Karpas-422 (cell line): ENCODE results near the gene ITPRIPL2. TPM values are rescaled to one million over a fixed set of nuclear protein-coding genes. Genes with fewer than 3 reads are reported as not detected.

Experiments used
- DNase-seq: peaks from one replicate; pipeline ENCODE4 v3.0.0-alpha.2; 2015
- H2AFZ ChIP-seq: fragments of 200-600 bp; sonication (generic); 2 replicates; pipeline ENCODE4 v1.6.1; 2014; ENCODE audit warnings: antibody characterized with exemption, low read length, mixed read lengths
- H3K27ac ChIP-seq: fragments of 200-600 bp; sonication (generic); 2 replicates; pipeline ENCODE4 v1.5.1; 2014; ENCODE audit warnings: mild to moderate bottlenecking, low read length, moderate library complexity
- H3K27me3 ChIP-seq: fragments of 200-600 bp; sonication (generic); 2 replicates; pipeline ENCODE4 v1.6.1; 2014; ENCODE audit warnings: low read length, mixed read lengths
- H3K36me3 ChIP-seq: fragments of 200-600 bp; sonication (generic); 2 replicates; pipeline ENCODE4 v1.6.1; 2014; ENCODE audit warnings: low read length, mixed read lengths; ENCODE audit not compliant: insufficient read depth
- H3K4me1 ChIP-seq: fragments of 200-600 bp; sonication (generic); 2 replicates; pipeline ENCODE4 v1.6.1; 2014; ENCODE audit warnings: mild to moderate bottlenecking, low read length, mixed read lengths
- H3K4me2 ChIP-seq: fragments of 200-600 bp; sonication (generic); 2 replicates; pipeline ENCODE4 v1.6.1; 2014; ENCODE audit warnings: low read length, low read depth, mild to moderate bottlenecking; ENCODE audit not compliant: poor library complexity, severe bottlenecking
- H3K4me3 ChIP-seq: fragments of 200-600 bp; sonication (generic); 2 replicates; pipeline ENCODE4 v1.5.1; 2014; ENCODE audit warnings: mild to moderate bottlenecking, antibody characterized with exemption, low read length, mixed read lengths
- H3K79me2 ChIP-seq: fragments of 200-600 bp; sonication (generic); 2 replicates; pipeline ENCODE4 v1.6.1; 2014; ENCODE audit warnings: mild to moderate bottlenecking, low read length, mixed read lengths
- H3K9ac ChIP-seq: fragments of 200-600 bp; sonication (generic); 2 replicates; pipeline ENCODE4 v1.6.0; 2014; ENCODE audit warnings: low read length
- H3K9me2 ChIP-seq: fragments of 200-600 bp; sonication (generic), shearing (Covaris generic); replicated peaks from 2 replicates; pipeline ENCODE4 v1.6.0; 2014; ENCODE audit warnings: mild to moderate bottlenecking, low read length, moderate library complexity; ENCODE audit not compliant: insufficient read depth
- H3K9me3 ChIP-seq: fragments of 300-700, 200-600 bp; sonication (generic); 2 replicates; pipeline ENCODE4 v1.6.1; 2014; ENCODE audit warnings: low read length, mixed read lengths
- H4K20me1 ChIP-seq: fragments of 200-600 bp; sonication (generic); 2 replicates; pipeline ENCODE4 v1.6.1; 2014; ENCODE audit warnings: mild to moderate bottlenecking, antibody characterized with exemption, low read length, low read depth; ENCODE audit not compliant: insufficient read depth
- total RNA-seq: library from RNA; depleted of rRNA; stranded (reverse); fragments of >200 nt; shearing (Covaris generic); gene quantifications from 2 replicates; pipeline ENCODE4 v1.2.3, GENCODE V29; 2014; ENCODE audit warnings: low replicate concordance

Gene ITPRIPL2
- total RNA-seq, 1 experiment from 2014 or later: not detected

DNA sequence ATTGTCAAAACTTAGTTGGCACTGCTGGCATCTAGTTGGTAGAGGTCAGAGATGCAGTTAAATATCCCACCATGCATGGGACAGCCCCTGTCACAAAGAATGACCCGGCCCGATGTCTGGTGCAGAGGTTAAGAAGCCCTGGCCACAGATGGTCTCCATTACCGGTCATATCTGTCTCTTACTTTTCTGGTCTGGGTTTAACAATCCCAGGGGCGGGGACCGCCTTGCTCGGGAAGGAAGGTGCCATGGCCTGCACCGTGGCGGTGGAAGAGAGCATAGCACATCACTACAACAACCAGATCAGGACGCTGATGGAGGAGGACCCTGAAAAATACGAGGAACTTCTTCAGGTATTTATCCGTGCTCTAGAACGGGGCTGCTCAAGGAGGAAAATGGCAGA is 38.3 kb upstream of the ITPRIPL2 start:
- no peak overlapping the region for H3K4me2 ChIP-seq

GRCh38 chr16:19077879-19078278 is 35.9 kb upstream of the ITPRIPL2 start:
- H3K9ac ChIP-seq: no peak overlapping the region
- H3K9me2 ChIP-seq: no peaks in the 10 kb centered on the region
- no peaks in the 10 kb centered on the region for H3K36me3 ChIP-seq
- no peaks in the 10 kb centered on the region for H3K79me2 ChIP-seq
- no peaks in the 10 kb centered on the region for H3K27me3 ChIP-seq
- H3K9me3 ChIP-seq: no peaks in the 10 kb centered on the region
- H3K4me3 ChIP-seq: no peak overlapping the region
- no peak overlapping the region for H2AFZ ChIP-seq
- no peak overlapping the region for H3K4me2 ChIP-seq
- no peaks in the 10 kb centered on the region for H4K20me1 ChIP-seq
- H3K4me1 ChIP-seq: no peaks in the 10 kb centered on the region
- H3K27ac ChIP-seq: no peak overlapping the region
- no peak for DNase-seq

More for the DNA sequence above, 38.3 kb upstream of the ITPRIPL2 start:
- Histone ChIP-seq H3K9ac (no peak overlapping the region), H2AFZ (no peak overlapping the region), H3K27ac (no peak overlapping the region), H3K4me1 (no peaks in the 10 kb centered on the region), H3K79me2 (no peaks in the 10 kb centered on the region), H3K27me3 (no peaks in the 10 kb centered on the region), H3K4me3 (no peak overlapping the region), H3K9me3 (no peaks in the 10 kb centered on the region), H3K9me2 (no peaks in the 10 kb centered on the region), H4K20me1 (no peaks in the 10 kb centered on the region), H3K36me3 (no peaks in the 10 kb centered on the region)
- DNase-seq: no peak

GRCh38 chr16:19083670-19084069 is 30.1 kb upstream of the ITPRIPL2 start:
- Histone ChIP-seq H3K9me3 (no peaks in the 10 kb centered on the region), H2AFZ (no peak overlapping the region), H3K4me3 (no peak overlapping the region), H3K9me2 (no peaks in the 10 kb centered on the region), H3K4me2 (no peak overlapping the region), H3K4me1 (peaks cover 3% of the 10 kb centered on the region; the same call in 1 of the 2 replicates), H3K27ac (no peak overlapping the region), H3K36me3 (no peaks in the 10 kb centered on the region), H3K9ac (no peak overlapping the region), H4K20me1 (no peaks in the 10 kb centered on the region), H3K79me2 (no peaks in the 10 kb centered on the region), H3K27me3 (no peaks in the 10 kb centered on the region)
- peak; percentile 14 for DNase-seq

GRCh38 chr16:19084139-19084538 is 29.6 kb upstream of the ITPRIPL2 start:
- Histone ChIP-seq H3K4me1 (peaks cover 3% of the 10 kb centered on the region; the same call in 1 of the 2 replicates), H3K9me2 (no peaks in the 10 kb centered on the region), H3K36me3 (no peaks in the 10 kb centered on the region), H2AFZ (no peak overlapping the region), H3K79me2 (no peaks in the 10 kb centered on the region), H3K27me3 (no peaks in the 10 kb centered on the region), H3K27ac (no peak overlapping the region), H3K9ac (no peak overlapping the region), H4K20me1 (no peaks in the 10 kb centered on the region), H3K4me2 (no peak overlapping the region), H3K9me3 (no peaks in the 10 kb centered on the region), H3K4me3 (no peak overlapping the region)
- peak; percentile 31 for DNase-seq

DNA sequence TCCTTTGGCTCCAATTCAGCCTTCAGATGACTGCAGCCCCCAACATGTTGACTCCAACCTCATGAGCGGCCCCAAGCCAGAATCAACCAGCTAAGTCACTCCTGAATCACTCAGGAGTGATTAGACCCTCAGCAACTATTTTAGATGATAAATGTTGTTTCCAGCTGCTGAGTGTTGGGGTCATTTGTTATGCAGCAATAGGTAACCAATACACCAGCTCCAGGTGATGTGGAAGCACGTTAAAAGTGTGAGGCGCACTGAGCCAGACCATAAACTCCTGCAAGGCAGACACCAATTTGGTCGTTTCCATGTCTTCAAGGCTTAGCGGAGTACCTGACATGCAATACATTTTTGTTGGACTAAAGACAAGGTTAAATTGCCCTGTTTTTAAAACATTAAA is 28.9 kb upstream of the ITPRIPL2 start:
- no peaks in the 10 kb centered on the region for H3K9me2 ChIP-seq
- peak; percentile 4 for DNase-seq
- H3K4me1 ChIP-seq: peaks cover 3% of the 10 kb centered on the region; the same call in 1 of the 2 replicates
- no peak overlapping the region for H3K4me2 ChIP-seq
- no peaks in the 10 kb centered on the region for H3K27me3 ChIP-seq
- H3K79me2 ChIP-seq: no peaks in the 10 kb centered on the region
- no peaks in the 10 kb centered on the region for H4K20me1 ChIP-seq
- H2AFZ ChIP-seq: no peak overlapping the region
- no peak overlapping the region for H3K27ac ChIP-seq
- no peak overlapping the region for H3K4me3 ChIP-seq
- no peaks in the 10 kb centered on the region for H3K9me3 ChIP-seq
- H3K36me3 ChIP-seq: no peaks in the 10 kb centered on the region
- H3K9ac ChIP-seq: no peak overlapping the region

DNA sequence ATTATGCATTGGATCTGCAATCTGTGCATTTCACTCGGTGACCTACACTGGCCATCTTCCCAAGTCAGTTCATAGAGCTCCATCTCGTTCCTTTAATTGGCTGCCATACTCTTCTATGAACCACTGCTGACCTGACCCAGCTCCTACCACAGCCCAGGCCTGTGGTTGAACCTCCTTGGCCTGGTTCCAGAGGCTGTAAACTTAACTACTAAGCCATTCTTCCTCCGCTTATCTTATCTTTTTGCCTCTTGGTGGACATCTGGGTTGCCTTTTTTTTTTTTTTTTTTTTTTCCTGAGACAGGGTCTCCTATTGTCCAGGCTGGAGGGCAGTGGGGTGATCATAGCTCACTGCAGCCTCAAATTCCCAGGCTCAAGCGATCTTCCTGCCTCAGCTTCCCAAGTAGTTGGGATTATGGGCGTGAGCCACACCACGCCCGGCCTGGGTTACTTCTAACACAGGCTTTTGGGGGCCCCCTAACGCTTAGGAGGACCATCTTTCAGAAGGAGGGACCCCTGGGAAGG is 28.0 kb upstream of the ITPRIPL2 start:
- Histone ChIP-seq H3K36me3 (no peaks in the 10 kb centered on the region), H3K27me3 (no peaks in the 10 kb centered on the region), H3K4me1 (peaks cover 3% of the 10 kb centered on the region; the same call in 1 of the 2 replicates), H3K4me2 (no peak overlapping the region), H3K9me3 (no peaks in the 10 kb centered on the region), H2AFZ (no peak overlapping the region), H3K9me2 (no peaks in the 10 kb centered on the region), H3K9ac (no peak overlapping the region), H3K27ac (no peak overlapping the region), H3K4me3 (no peak overlapping the region), H3K79me2 (no peaks in the 10 kb centered on the region), H4K20me1 (no peaks in the 10 kb centered on the region)
- peak; percentile 39 for DNase-seq

DNA sequence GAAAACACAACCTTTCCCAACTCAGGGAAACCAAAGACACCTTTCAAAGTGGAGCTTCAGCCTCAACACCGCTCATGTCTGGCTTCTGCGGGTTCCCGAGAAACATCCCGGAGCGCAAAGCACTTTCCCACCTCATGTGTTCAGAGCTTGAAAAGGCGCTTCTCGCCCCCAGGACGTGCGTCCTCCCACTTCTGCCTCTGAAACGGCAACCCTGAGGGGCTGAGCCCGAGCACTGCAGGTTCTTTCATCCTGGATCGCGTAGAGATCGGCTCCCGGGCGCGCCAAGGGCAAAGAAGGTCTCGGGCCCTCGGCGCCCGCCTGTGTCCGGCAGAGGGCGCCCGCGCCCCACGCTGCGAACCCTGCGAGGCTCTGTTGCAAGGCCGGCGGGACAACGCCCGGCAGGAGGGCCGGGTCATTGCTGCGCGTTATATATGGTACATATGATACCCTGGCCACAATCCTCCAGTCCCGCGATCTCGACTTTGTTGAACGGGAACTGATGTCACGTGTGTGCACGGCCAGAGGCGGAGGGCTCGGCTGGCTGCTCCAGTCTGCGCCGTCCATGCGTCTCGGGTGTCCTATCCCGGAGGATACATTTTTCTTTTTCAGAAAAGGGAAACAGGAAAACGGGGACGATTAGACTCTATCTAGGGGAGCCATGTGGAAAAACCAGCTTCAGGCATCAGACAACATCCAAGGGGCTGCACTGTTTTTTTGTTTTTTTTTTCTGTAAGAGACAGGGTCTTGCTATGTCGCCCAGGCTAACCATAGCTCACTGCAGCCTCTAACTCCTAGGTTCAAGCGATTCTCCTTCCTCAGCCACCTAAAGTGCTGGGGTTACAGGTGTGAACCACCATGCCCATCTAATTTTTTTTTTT is 27.2 kb upstream of the ITPRIPL2 start:
- H2AFZ ChIP-seq: peak overlapping the region; percentile 71; the same call in 1 of the 2 replicates
- no peaks in the 10 kb centered on the region for H3K27me3 ChIP-seq
- H3K4me2 ChIP-seq: peak overlapping the region; percentile 47
- H4K20me1 ChIP-seq: no peaks in the 10 kb centered on the region
- DNase-seq: peak; percentile 89
- H3K4me3 ChIP-seq: no peak overlapping the region
- H3K36me3 ChIP-seq: no peaks in the 10 kb centered on the region
- 0 out of 2 replicates have a peak overlapping the region, but pooled peaks have one; percentile 20 for H3K9ac ChIP-seq
- H3K79me2 ChIP-seq: no peaks in the 10 kb centered on the region
- no peak overlapping the region for H3K27ac ChIP-seq
- no peaks in the 10 kb centered on the region for H3K9me2 ChIP-seq
- H3K4me1 ChIP-seq: peaks cover 3% of the 10 kb centered on the region; the same call in 1 of the 2 replicates
- H3K9me3 ChIP-seq: no peaks in the 10 kb centered on the region

- Histone ChIP-seq H3K4me2 (no peak overlapping the region), H4K20me1 (no peaks in the 10 kb centered on the region), H3K4me3 (no peak overlapping the region), H3K9ac (no peak overlapping the region), H3K36me3 (no peaks in the 10 kb centered on the region), H3K27me3 (no peaks in the 10 kb centered on the region), H3K9me3 (no peaks in the 10 kb centered on the region), H3K27ac (no peak overlapping the region), H3K79me2 (no peaks in the 10 kb centered on the region), H2AFZ (no peak overlapping the region), H3K9me2 (no peaks in the 10 kb centered on the region), H3K4me1 (peaks cover 3% of the 10 kb centered on the region; the same call in 1 of the 2 replicates)
- DNase-seq: peak; percentile 24
Observed at GRCh38 chr16:19088341-19088916, 25.3 kb upstream of the ITPRIPL2 start.
